D721Med (cell line): Measurements from ENCODE around the gene SLC6A6.
"Not testable (repeated sequence)": the region's sequence is repeated elsewhere in the genome, so short reads cannot be mapped to it uniquely, and the experiment has no call there.

Experiments
- DNase-seq: peaks from one replicate; pipeline ENCODE4 v3.0.0; 2011; ENCODE audit warnings: low spot score; ENCODE audit not compliant: insufficient read length
- FAIRE-seq: peaks from 2 replicates; lab custom pipeline; 2011; peaks lifted over from hg19 to GRCh38; lab: Jason Lieb, UNC
- TF ChIP-seq, protein P1 (sequence below): IDR thresholded peaks from 2 replicates; pipeline ENCODE4 v1.5.1; 2012; ENCODE audit warnings: mild to moderate bottlenecking, control low read depth; ENCODE audit not compliant: insufficient read depth; ENCODE audit errors: missing control alignments

Gene SLC6A6

DNA sequence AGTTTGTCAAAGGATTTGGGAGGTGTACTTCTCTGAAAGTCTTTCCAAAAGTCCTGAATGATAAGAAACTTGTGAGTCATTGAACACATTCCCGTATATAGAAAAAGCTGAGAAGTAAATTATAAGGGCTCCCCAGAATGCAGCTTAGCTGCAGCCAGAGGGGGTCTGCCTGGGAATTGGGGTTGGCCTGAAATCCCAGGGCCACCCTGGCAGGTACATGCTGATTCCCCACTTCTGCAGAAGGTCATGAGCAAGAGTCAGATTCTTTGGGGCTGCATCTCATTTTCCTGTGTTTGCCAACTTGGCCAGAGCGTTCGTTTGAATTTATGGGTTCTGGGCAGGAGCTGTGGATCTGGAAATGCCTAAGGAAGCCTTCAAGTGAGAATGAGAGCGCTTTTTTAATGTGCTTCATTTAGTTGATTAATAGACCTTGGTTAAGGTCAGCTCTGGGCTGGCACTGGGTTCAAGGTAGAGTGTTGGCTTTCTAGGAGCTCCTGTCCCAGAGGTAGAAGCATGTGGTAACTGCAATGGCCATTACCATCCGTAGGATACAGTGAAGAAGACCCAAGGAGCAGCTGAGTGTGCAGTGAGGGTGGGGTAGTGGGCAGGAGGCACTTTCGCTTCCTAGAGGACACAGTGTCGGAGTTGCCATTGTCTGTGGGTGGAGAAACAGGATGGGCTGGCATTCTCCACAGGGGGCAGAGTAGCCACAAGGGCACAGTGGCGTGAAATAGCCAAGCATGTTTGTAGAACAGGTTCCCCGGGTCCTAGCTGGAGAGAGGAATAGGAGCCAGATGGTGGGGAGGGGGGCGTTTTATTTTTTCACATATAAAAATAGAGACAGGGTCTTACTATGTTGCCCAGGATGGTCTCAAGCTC lies 3.2 kb downstream of the SLC6A6 start:
- FAIRE-seq: no peak
- TF ChIP-seq, protein P1, sequence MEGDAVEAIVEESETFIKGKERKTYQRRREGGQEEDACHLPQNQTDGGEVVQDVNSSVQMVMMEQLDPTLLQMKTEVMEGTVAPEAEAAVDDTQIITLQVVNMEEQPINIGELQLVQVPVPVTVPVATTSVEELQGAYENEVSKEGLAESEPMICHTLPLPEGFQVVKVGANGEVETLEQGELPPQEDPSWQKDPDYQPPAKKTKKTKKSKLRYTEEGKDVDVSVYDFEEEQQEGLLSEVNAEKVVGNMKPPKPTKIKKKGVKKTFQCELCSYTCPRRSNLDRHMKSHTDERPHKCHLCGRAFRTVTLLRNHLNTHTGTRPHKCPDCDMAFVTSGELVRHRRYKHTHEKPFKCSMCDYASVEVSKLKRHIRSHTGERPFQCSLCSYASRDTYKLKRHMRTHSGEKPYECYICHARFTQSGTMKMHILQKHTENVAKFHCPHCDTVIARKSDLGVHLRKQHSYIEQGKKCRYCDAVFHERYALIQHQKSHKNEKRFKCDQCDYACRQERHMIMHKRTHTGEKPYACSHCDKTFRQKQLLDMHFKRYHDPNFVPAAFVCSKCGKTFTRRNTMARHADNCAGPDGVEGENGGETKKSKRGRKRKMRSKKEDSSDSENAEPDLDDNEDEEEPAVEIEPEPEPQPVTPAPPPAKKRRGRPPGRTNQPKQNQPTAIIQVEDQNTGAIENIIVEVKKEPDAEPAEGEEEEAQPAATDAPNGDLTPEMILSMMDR: no peak
- DNase-seq: no peak

DNA sequence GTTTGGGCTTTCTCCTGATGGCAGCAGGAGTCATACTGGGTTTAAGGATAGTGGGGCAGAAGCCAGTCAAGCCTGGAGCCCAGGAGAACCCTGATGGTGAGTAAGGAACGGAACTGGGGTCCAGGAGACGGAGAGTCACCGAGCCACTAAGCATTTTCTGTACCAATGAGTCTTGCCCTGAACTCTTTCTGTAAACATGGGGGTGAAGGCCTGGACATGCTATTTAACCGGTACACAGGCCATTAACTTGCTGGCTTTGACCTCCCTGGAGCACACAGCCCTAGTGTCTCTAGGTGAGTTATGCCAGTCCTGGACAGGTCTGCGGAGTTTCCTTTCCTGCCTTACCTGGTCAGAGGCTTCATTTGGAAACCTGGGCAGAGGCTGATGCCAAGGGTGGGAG lies 3.9 kb downstream of the SLC6A6 start:
- DNase-seq (no peak), FAIRE-seq (no peak)

DNA sequence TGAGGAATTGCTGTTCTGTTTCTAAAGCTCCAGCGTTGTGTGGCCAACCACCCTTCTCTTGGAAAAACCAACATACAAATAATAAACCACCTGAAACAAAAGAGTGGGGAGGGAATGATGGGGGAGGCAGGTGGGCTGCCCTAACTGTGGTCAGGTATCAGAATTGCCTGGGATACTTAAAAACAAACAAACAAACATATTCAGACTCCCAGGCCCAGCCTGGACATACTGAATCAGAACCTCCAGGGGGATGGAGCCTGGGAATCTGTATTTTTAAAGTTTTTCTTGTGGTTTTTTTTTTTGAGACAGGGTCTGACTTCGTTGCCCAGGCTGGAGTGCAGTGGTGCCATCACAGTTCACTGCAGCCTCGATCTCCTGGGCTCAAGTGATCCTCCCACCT lies 4.4 kb downstream of the SLC6A6 start:
- DNase-seq (no peak), FAIRE-seq (no peak)
- TF ChIP-seq, protein P1: no peak

More for the DNA sequence above, 3.9 kb downstream of the SLC6A6 start:
- TF ChIP-seq, protein P1: no peak

DNA sequence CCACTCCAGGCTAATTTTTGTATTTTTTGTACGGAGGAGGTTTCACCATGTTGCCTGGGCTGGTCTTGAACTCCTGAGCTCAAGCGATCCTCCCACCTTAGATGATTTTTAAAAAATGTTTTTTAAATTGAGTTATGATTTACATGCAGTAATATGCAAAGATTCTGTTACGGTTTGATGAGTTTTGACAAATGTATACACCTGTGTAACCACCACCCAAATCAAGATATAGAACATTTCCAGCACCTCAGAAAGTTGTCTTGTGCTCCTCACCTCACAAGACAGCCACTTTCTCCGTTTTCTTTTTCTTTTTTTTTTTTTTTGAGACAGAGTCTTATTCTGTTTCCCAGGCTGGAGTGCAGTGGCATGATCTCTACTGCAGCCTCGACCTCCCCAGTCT lies 4.8 kb downstream of the SLC6A6 start:
- FAIRE-seq: no peak
- TF ChIP-seq, protein P1: no peak
- no peak for DNase-seq

DNA sequence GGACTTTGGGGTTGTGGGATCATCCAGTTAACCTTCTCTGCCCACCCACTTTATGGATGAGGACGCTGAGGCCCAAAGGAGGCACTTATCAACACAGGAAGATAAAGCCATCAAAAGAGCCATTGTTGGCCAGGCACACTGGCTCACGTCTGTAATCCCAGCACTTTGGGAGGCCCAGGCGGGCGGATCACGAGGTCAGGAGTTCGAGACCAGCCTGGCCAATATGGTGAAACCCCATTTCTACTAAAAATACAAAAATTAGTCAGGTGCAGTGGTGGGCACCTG lies 7.3 kb downstream of the SLC6A6 start:
- DNase-seq, FAIRE-seq: not testable (repeated sequence)

DNA sequence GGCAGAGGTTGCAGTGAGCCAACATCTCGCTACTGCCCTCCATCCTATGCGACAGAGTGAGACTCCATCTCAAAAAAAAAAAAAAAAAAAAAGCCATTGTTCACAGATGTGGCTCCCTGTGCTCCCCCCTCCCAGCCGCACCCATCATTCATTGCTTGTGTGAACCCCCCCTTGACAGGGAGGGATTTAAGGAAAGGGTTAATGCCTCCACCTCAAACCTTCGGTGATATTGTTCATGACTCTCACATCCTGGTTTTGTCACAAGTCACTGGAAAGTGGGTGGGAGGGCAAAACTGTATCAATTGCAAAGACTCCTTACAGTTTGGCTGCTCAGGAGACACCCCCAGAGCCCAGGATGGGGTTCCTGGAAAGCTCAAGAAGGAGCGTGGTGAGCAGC lies 7.7 kb downstream of the SLC6A6 start:
- TF ChIP-seq, protein P1: no peak
- DNase-seq (no peak), FAIRE-seq (no peak)

DNA sequence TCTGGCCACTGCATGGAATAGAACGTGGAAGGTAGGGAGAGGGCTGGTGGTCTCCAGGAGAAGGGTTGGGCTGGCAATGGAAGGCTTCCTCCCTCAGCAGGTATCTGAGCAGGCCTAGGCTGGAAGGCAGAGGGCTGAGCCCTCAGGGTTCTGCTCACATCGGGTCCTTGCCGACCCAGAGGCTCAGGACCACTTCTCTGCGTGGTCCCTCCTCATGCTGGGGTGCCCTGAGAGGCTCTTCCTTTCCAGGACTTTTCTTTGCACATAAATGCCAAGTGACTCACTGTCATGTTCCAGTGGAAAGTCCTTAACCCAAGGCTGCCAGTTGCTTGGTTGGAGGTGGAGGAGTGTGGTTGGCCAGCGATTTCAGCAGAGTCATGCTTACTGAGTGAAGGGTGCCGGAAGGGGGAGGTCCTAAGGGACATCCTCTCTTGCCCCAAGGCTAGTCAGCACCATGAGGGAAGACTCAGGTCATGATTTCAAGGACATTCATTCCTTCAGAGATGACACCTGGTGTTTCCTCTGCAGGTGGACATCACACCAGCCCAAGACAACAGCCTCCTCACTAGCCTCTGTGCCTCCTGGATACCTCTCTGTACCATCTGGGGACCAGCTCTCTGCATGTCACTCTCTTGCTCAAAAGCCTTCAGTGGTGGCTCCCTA lies 8.2 kb downstream of the SLC6A6 start:
- DNase-seq: no peak
- no peak for FAIRE-seq
- TF ChIP-seq, protein P1: no peak
